Adrenal gland (tissue), 12 donors: ENCODE results near the gene COL5A1. TPM values are rescaled to one million over a fixed set of nuclear protein-coding genes. Genes with fewer than 3 reads are reported as not detected.

Experiments used
- DNase-seq, 7 donors: peaks; one replicate each; pipeline ENCODE4 v3.0.0-alpha.2; 2019 to 2020
- H3K27ac ChIP-seq, 5 donors: fragments of 200-600 bp; sonication (generic) in 4 of 5; 1 replicate in 3 of 5; 2 replicates in 2 of 5; pipeline versions ENCODE4 v1.5.1 to v1.8.0; 2016 to 2020; ENCODE audit warnings: mild to moderate bottlenecking in 1 of 5
- H3K27me3 ChIP-seq: fragments of 200-600 bp; 2 replicates; pipeline ENCODE4 v1.8.0; 2021
- H3K36me3 ChIP-seq, 2 donors: fragments of 200-600 bp; replicated peaks in 1 of 2; 1 replicate in 1 of 2; 2 replicates in 1 of 2; pipeline versions ENCODE4 v1.5.1 to v1.8.0; 2018 to 2022
- H3K4me1 ChIP-seq, 2 donors: fragments of 200-600 bp; replicated peaks in 1 of 2; 1 replicate in 1 of 2; 2 replicates in 1 of 2; pipeline versions ENCODE4 v1.5.1 to v1.8.0; 2018 to 2021
- H3K4me3 ChIP-seq, 4 donors: fragments of 200-600 bp; sonication (generic) in 3 of 4; one replicate each; pipeline ENCODE4 v1.5.1; 2016 to 2018
- H3K9me3 ChIP-seq, 3 donors: fragments of 200-600 bp; sonication (generic) in 1 of 3; replicated peaks in 1 of 3; 1 replicate in 2 of 3; 2 replicates in 1 of 3; pipeline versions ENCODE4 v1.5.1 to v1.8.0; 2016 to 2021
- CTCF ChIP-seq, 6 experiments: fragments of 450-650 bp in 4 of 6; fragments of 200-600 bp in 2 of 6; sonication (generic) in 1 of 6; IDR thresholded peaks; 1 replicate in 5 of 6; 2 replicates in 1 of 6; pipeline versions ENCODE4 v1.5.1 to v1.8.0; 2016 to 2021; ENCODE audit warnings: antibody characterized with exemption in 6 of 6, mild to moderate bottlenecking in 2 of 6, moderate library complexity in 1 of 6
- POLR2A ChIP-seq, 2 donors: fragments of 450-650 bp; IDR thresholded peaks; one replicate each; pipeline ENCODE4 v1.6.1; 2017; ENCODE audit warnings: antibody characterized with exemption in 2 of 2, mild to moderate bottlenecking in 2 of 2, moderate library complexity in 1 of 2
- WGBS, 4 donors: extraction: QIAGEN DNeasy Blood & Tissue Kit in 2 of 4; methylation state at CpG; one replicate each; pipeline versions ENCODE4 v1.1.5 to v1.1.7; 2013 to 2017; 5-methylcytosine and 5-hydroxymethylcytosine counted together
- intact Hi-C, 2 donors: fragments of 100-400 bp; cut with DNase I; formaldehyde crosslinking; loops; one replicate each; pipeline versions ENCODE4 v1.14.1 to v1.15.0; 2022 to 2023
- polyA plus RNA-seq, 3 donors: library from polyadenylated mRNA; stranded (reverse); fragments of 200-250 nt in 2 of 3; fragments of 350-450 nt in 1 of 3; fragmentation: Illumina TruSeq in 1 of 3; extraction: RNeasy Lipid Tissue Mini Kit (QIAGEN cat#74804) in 1 of 3; gene quantifications; one replicate each; pipeline ENCODE4 v1.2.3, GENCODE V29; 2013 to 2014
- total RNA-seq, 9 donors: library from RNA; depleted of rRNA in 4 of 9; stranded (reverse); fragments of >200 nt in 4 of 9; fragments of 120-200 nt in 1 of 9; fragmentation: NEBNext Ultra II Directional in 1 of 9; extraction: Animal tissue kit (Norgen Biotek cat#: 25700) in 1 of 9; gene quantifications; one replicate each; pipeline versions ENCODE4 v1.1.0 to v1.2.4, GENCODE V29; 2013 to 2023
- donor health status: healthy with polysubstance abuse.
- donor health status: Bipolar disorder and iron deficiency.
- donor health status: DM: yes; HTN: yes; CAD: no.
- donor health status: DM: no; HTN: no; CAD: no.
- donor health status: DM: no; HTN: no; CAD: no.
- donor health status: DM: yes; HTN: yes; CAD: no.

Gene COL5A1
- total and polyA plus RNA-seq, 12 donors, result 3.5 to 45.5 (median 29.3) TPM

- H3K36me3 ChIP-seq, result no peaks in the 10 kb centered on the region
- intact Hi-C loops, result no loop called here
- TF ChIP-seq CTCF (IDR thresholded peaks at IDR 0.05) (no peak), POLR2A (IDR thresholded peaks at IDR 0.05) (no peak)
- H3K27ac ChIP-seq, result peak overlapping the region in 1 of 5 donors; percentile 78
- H3K4me3 ChIP-seq, result no peak overlapping the region
- peaks cover 0 to 9% of the 10 kb centered on the region in 2 donors for H3K4me1 ChIP-seq
- H3K27me3 ChIP-seq, result no peaks in the 10 kb centered on the region
- H3K9me3 ChIP-seq, result no peaks in the 10 kb centered on the region
- WGBS, 4 donors, result 71 to 88% (median 79%) methylated on average over 3 to 11 of the region's 11 CpGs
- no peak for DNase-seq
These were observed 29.3 kb downstream of the COL5A1 start for GRCh38 chr9:134670851-134671281.

DNA sequence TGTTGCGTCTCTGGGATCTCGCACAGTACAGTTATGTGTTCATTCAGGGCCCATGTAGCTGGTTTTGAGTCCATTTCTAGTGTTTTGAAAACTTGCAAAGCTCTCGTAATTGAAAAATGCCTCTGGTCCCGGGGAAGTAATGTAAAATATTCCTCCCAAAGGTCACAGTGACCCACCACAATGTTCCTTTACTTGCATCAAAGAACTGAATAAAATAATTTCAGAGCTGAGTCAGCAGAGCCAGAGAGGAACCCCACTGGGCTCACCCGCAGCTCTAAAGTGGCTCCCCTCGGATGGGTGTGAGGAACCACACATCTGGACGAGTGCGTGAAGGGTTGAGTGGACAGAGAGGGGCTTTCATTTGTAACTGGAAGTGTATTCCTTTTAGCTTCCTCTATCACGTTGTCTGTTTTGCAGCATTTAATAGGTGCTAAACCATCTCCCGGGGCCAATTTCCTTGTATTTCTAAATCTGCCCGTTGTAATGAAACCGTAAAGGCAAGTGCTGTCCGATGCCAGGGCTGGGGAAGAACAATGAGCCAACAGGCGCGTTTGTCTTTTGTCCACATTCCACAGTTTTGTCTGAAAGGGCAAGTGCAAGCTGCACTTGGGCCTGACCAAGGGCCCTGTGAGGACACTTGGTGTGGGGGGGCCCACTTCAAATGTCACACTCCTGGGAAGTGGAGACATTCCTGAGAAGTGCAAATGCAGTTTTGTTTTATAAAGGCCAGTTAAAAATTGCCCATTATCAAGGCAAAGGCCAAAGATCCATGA, 29.9 kb downstream of the COL5A1 start:
- Histone ChIP-seq H3K36me3 (no peaks in the 10 kb centered on the region), H3K9me3 (no peaks in the 10 kb centered on the region), H3K27ac (peak overlapping the region in 1 of 5 donors; percentile 78), H3K4me3 (no peak overlapping the region), H3K4me1 (peaks cover 0 to 5% of the 10 kb centered on the region in 2 donors), H3K27me3 (no peaks in the 10 kb centered on the region)
- WGBS, 4 donors, result 80 to 88% (median 82%) methylated on average over 13 to 15 of the region's 15 CpGs
- DNase-seq, result no peak
- TF ChIP-seq POLR2A (IDR thresholded peaks at IDR 0.05), result no peak
- intact Hi-C loops, result no loop called here

- no peak overlapping the region for H3K27ac ChIP-seq
- H3K4me1 ChIP-seq, result no peaks in the 10 kb centered on the region
- intact Hi-C loops, result no loop called here
- H3K9me3 ChIP-seq, result no peaks in the 10 kb centered on the region
- 70 to 77% (median 72%) methylated on average over 4 to 5 of the region's 5 CpGs for WGBS, 4 donors
- no peaks in the 10 kb centered on the region for H3K36me3 ChIP-seq
- no peaks in the 10 kb centered on the region for H3K27me3 ChIP-seq
- no peak for TF ChIP-seq CTCF (IDR thresholded peaks at IDR 0.05)
- TF ChIP-seq POLR2A (IDR thresholded peaks at IDR 0.05), result no peak
- H3K4me3 ChIP-seq, result no peak overlapping the region
- no peak for DNase-seq
These were observed 34.8 kb downstream of the COL5A1 start for GRCh38 chr9:134676361-134676760.

GRCh38 chr9:134676886-134677285, 35.3 kb downstream of the COL5A1 start:
- Histone ChIP-seq H3K27ac (no peak overlapping the region), H3K36me3 (no peaks in the 10 kb centered on the region), H3K27me3 (no peaks in the 10 kb centered on the region), H3K4me3 (no peak overlapping the region), H3K4me1 (no peaks in the 10 kb centered on the region), H3K9me3 (no peaks in the 10 kb centered on the region)
- intact Hi-C loops, result no loop called here
- no peak for DNase-seq
- 89 to 94% (median 93%) methylated on average over 6 of the region's 6 CpGs for WGBS, 4 donors
- TF ChIP-seq POLR2A (IDR thresholded peaks at IDR 0.05) (no peak), CTCF (IDR thresholded peaks at IDR 0.05) (no peak)

GRCh38 chr9:134677743-134678142, 36.1 kb downstream of the COL5A1 start:
- TF ChIP-seq CTCF (IDR thresholded peaks at IDR 0.05) (no peak), POLR2A (IDR thresholded peaks at IDR 0.05) (no peak)
- Histone ChIP-seq H3K4me3 (no peak overlapping the region), H3K36me3 (no peaks in the 10 kb centered on the region), H3K4me1 (no peaks in the 10 kb centered on the region), H3K27me3 (no peaks in the 10 kb centered on the region), H3K9me3 (no peaks in the 10 kb centered on the region), H3K27ac (no peak overlapping the region)
- no peak for DNase-seq
- intact Hi-C loops, result no loop called here
- WGBS, 4 donors, result 80 to 92% (median 89%) methylated on average over 8 to 11 of the region's 11 CpGs
